Aorta (tissue), 5 donors: ENCODE results near the gene TALDO1. TPM values are rescaled to one million over a fixed set of nuclear protein-coding genes. Genes with fewer than 3 reads are reported as not detected.

ENCODE experiments used
- ATAC-seq: fragments of 200-7000 bp; cut with Tn5 transposase; one replicate; pipeline ENCODE4 v1.9.1; 2022; ENCODE audit warnings: moderate library complexity; ENCODE audit not compliant: low FRiP score
- DNase-seq, 2 donors: peaks; one replicate each; pipeline ENCODE4 v3.0.0-alpha.2; 2020
- H3K27ac ChIP-seq, 2 donors: one replicate each; pipeline ENCODE4 v1.5.1; 2013; ENCODE audit warnings: low read length in 2 of 2, mild to moderate bottlenecking in 2 of 2, moderate library complexity in 2 of 2, control low read depth in 1 of 2, inconsistent platforms in 1 of 2, low read depth in 1 of 2
- H3K27me3 ChIP-seq, 2 donors: one replicate each; pipeline ENCODE4 v1.6.1; 2013; ENCODE audit warnings: control low read depth in 1 of 2, low read length in 1 of 2, mild to moderate bottlenecking in 1 of 2, moderate library complexity in 1 of 2; ENCODE audit not compliant: insufficient read depth in 2 of 2, control insufficient read depth in 1 of 2
- H3K36me3 ChIP-seq, 2 donors: one replicate each; pipeline ENCODE4 v1.6.1; 2013; ENCODE audit warnings: control low read depth in 1 of 2, low read length in 1 of 2, mild to moderate bottlenecking in 1 of 2; ENCODE audit not compliant: insufficient read depth in 2 of 2, control insufficient read depth in 1 of 2
- H3K4me1 ChIP-seq, 2 donors: one replicate each; pipeline ENCODE4 v1.6.1; 2013; ENCODE audit warnings: low read length in 2 of 2, control low read depth in 1 of 2, mild to moderate bottlenecking in 1 of 2, moderate library complexity in 1 of 2; ENCODE audit not compliant: insufficient read depth in 2 of 2, control insufficient read depth in 1 of 2
- H3K4me3 ChIP-seq, 2 donors: one replicate each; pipeline ENCODE4 v1.5.1; 2013; ENCODE audit warnings: low read length in 2 of 2, control low read depth in 1 of 2, mild to moderate bottlenecking in 1 of 2
- H3K9me3 ChIP-seq: one replicate; pipeline ENCODE4 v1.6.1; 2013; ENCODE audit warnings: mild to moderate bottlenecking, low read length; ENCODE audit not compliant: control insufficient read depth
- WGBS, 2 donors: extraction: QIAGEN DNeasy Blood & Tissue Kit; methylation state at CpG; one replicate each; pipeline ENCODE4 v1.1.7; 2013; 5-methylcytosine and 5-hydroxymethylcytosine counted together
- intact Hi-C, 2 donors: fragments of 100-400 bp; cut with DNase I; formaldehyde crosslinking; loops; one replicate each; pipeline versions ENCODE4 v1.14.2 to v1.15.0; 2022
- polyA plus RNA-seq, 2 donors: library from polyadenylated mRNA; stranded (reverse); fragments of 200-250 nt; gene quantifications; one replicate each; pipeline ENCODE4 v1.2.3, GENCODE V29; 2013
- total RNA-seq, 2 donors: library from RNA; stranded (reverse); fragmentation: NEBNext Ultra II Directional; extraction: Animal tissue kit (Norgen Biotek cat#: 25700); gene quantifications; one replicate each; pipeline ENCODE4 v1.2.1, GENCODE V29; 2021
- donor health status: healthy with polysubstance abuse.
- donor health status: Bipolar disorder and iron deficiency.
- donor health status: DM: no; HTN: no; CAD: no.
- donor health status: DM: no; HTN: no; CAD: no.
- donor health status: DM: yes; HTN: yes; CAD: no.

The TALDO1 gene
- total and polyA plus RNA-seq, 4 donors: 113 to 187 (median 126) TPM

GRCh38 chr11:803770-804598 is 56.7 kb downstream of the TALDO1 start:
- 50 to 56% methylated on average over 24 to 26 of the region's 26 CpGs for WGBS, 2 donors
- Histone ChIP-seq H3K4me1 (no peaks in the 10 kb centered on the region), H3K27ac (no peak overlapping the region), H3K36me3 (no peaks in the 10 kb centered on the region), H3K9me3 (no peaks in the 10 kb centered on the region), H3K4me3 (no peak overlapping the region), H3K27me3 (no peaks in the 10 kb centered on the region)
- no peak for DNase-seq
- ATAC-seq: no peak
- intact Hi-C loops: no loop called here

- H3K9me3 ChIP-seq: no peaks in the 10 kb centered on the region
- peak overlapping the region; percentile 21 to 36 for H3K4me3 ChIP-seq
- WGBS, 2 donors: 4 to 6% methylated on average over 18 of the region's 18 CpGs
- no peaks in the 10 kb centered on the region for H3K27me3 ChIP-seq
- ATAC-seq (no peak), DNase-seq (no peak)
- no peaks in the 10 kb centered on the region for H3K36me3 ChIP-seq
- no peaks in the 10 kb centered on the region for H3K4me1 ChIP-seq
- H3K27ac ChIP-seq: no peak overlapping the region
- intact Hi-C loops: no loop called here
These were observed 57.3 kb downstream of the TALDO1 start for GRCh38 chr11:804599-804964.

- H3K36me3 ChIP-seq: peaks cover 0 to 12% of the 10 kb centered on the region in 2 donors
- no peaks in the 10 kb centered on the region for H3K27me3 ChIP-seq
- no peaks in the 10 kb centered on the region for H3K9me3 ChIP-seq
- peak overlapping the region; percentile 20 to 99 for H3K27ac ChIP-seq
- DNase-seq (no peak), ATAC-seq (no peak)
- H3K4me1 ChIP-seq: no peaks in the 10 kb centered on the region
- WGBS, 2 donors: 33 to 34% methylated on average over 36 of the region's 36 CpGs
- intact Hi-C loops: no loop called here
- H3K4me3 ChIP-seq: peak overlapping the region; percentile 13 to 27
These were observed 61.4 kb downstream of the TALDO1 start for GRCh38 chr11:808427-809286.

- Histone ChIP-seq H3K4me3 (peak within 1 kb of the TSS; percentile 51 to 84), H3K27me3 (no peaks in the 10 kb centered on the region), H3K4me1 (no peaks in the 10 kb centered on the region), H3K27ac (peak within 1 kb of the TSS; percentile 20 to 99), H3K9me3 (no peaks in the 10 kb centered on the region), H3K36me3 (peaks cover 0 to 13% of the 10 kb centered on the region in 2 donors)
- intact Hi-C loops: no loop called here
- DNase-seq (peak; percentile 99 to 100), ATAC-seq (peak; percentile 96)
- 0% methylated on average over 67 to 81 of the region's 81 CpGs for WGBS, 2 donors
These were observed 62.2 kb downstream of the TALDO1 start, which contains the start of gene RPLP2 for GRCh38 chr11:809287-810039. RPLP2 (plus strand) TSS chr11:809967; CDS start chr11:810235, 268 bp downstream.

GRCh38 chr11:810040-810567 is 62.8 kb downstream of the TALDO1 start:
- H3K4me1 ChIP-seq: no peaks in the 10 kb centered on the region
- H3K27ac ChIP-seq: peak overlapping the region in 1 of 2 donors; percentile 19
- intact Hi-C loops: no loop called here
- DNase-seq (no peak), ATAC-seq (peak; percentile 16)
- H3K27me3 ChIP-seq: no peaks in the 10 kb centered on the region
- H3K9me3 ChIP-seq: no peaks in the 10 kb centered on the region
- H3K4me3 ChIP-seq: peak overlapping the region; percentile 51 to 84
- WGBS, 2 donors: 0% methylated on average over 49 to 55 of the region's 55 CpGs
- peaks cover 0 to 13% of the 10 kb centered on the region in 2 donors for H3K36me3 ChIP-seq

GRCh38 chr11:811446-812245 is 64.4 kb downstream of the TALDO1 start:
- intact Hi-C loops: no loop called here
- 65 to 67% methylated on average over 14 of the region's 14 CpGs for WGBS, 2 donors
- Histone ChIP-seq H3K27me3 (no peaks in the 10 kb centered on the region), H3K4me1 (no peaks in the 10 kb centered on the region), H3K4me3 (no peak overlapping the region), H3K36me3 (peaks cover 0 to 13% of the 10 kb centered on the region in 2 donors), H3K27ac (no peak overlapping the region), H3K9me3 (no peaks in the 10 kb centered on the region)
- DNase-seq (no peak), ATAC-seq (no peak)

GRCh38 chr11:812390-812789 is 65.1 kb downstream of the TALDO1 start:
- no peaks in the 10 kb centered on the region for H3K4me1 ChIP-seq
- WGBS, 2 donors: 80 to 87% methylated on average over 3 of the region's 3 CpGs
- H3K36me3 ChIP-seq: peaks cover 0 to 13% of the 10 kb centered on the region in 2 donors
- DNase-seq (no peak), ATAC-seq (no peak)
- H3K9me3 ChIP-seq: no peaks in the 10 kb centered on the region
- intact Hi-C loops: no loop called here
- H3K27me3 ChIP-seq: no peaks in the 10 kb centered on the region
- H3K27ac ChIP-seq: no peak overlapping the region
- no peak overlapping the region for H3K4me3 ChIP-seq
